SKM-1 (cell line): Measurements from ENCODE around the gene FAM47C.
A peak's percentile ranks its signal among the peaks of the same experiment; 100 is the strongest.
"Not testable (repeated sequence)": the region's sequence is repeated elsewhere in the genome, so short reads cannot be mapped to it uniquely, and the experiment has no call there.

Experiments
- DNase-seq: peaks from one replicate; lab custom pipeline; 2025; ENCODE audit not compliant: unreplicated experiment; lab: John Stamatoyannopoulos, UW

The FAM47C gene

DNA sequence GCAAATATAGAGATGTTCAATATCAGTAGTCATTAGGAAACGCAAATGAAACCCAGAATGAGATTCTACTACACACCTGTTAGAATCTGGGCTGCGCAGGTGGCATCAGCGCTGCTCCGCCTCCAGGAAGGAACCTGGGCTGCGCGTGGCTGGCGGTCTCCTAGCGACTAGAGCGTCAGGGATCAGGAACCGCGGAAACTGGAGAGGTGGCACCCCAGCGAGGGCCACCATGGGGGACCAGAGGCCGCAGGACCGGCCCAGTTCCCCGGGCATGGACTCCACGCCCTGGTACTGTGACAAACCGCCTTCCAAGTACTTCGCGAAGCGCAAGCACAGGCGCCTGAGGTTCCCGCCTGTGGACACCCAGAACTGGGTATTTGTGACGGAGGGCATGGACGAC is at the start of gene FAM47C:
Gene FAM47C (plus strand): TSS at position 185 of the 400 bp plus-strand sequence. CDS start 45 bp downstream, at position 230.
- not testable (repeated sequence) for DNase-seq

DNA sequence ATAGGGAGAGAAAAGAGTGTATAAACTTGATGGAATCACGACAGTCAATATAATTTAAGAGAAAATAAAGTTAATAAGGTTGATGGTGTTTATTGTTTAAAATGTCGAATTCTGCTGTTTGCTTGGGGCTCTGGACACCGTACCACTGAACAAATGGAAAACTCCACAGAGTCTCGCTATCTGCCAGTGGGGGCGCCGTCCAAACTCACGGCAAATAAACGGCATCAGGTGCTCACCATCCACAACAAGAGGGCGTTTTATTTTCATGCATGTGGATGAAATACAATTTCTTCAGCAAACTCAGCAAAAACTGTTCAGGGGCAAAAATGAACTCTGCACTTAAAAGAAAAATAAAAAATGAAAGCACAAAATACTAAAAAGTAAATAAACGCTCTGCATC is 46.6 kb upstream of the FAM47C start:
- DNase-seq = no peak

- DNase-seq = no peak
Measured at GRCh38 chrX:36963069-36963808, 44.9 kb upstream of the FAM47C start.

DNA sequence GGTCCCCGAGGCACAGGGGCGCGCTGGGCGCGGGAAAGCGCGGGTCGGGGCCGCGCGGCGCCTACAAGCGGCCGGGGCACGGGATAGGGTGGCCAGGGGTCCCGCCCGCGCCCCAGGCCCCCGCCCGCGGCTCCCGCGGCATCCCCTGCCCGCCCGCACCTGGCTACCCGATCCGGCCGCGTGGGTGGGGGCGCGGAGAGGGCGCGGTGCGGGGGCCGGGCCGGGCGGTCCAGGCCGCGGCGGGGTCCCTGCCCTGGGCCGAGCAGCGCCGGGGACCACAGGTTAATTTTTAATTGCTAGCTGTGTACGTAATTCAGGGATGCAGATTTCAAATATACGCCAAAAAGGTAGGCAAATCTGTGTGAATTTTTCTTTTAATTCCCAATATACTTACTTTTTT is 44.3 kb upstream of the FAM47C start:
- DNase-seq = no peak

DNA sequence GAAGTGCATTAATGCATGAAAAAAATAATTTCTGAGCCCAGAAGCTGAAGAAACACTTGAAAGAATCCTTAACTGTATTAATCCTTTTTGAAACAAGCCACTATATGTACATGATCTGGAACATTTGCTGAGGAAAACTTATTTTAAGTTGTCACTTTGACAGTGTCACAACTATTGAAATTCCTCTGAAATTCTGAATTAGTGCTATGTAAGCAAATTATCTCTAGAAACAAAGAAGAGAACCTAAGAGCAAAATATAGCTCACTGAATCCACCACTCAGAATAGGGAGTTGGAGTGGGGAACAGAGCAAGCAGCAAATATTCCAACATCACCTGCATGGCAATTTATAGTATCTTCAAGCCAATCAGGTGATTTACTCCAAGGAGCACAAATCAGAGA is 34.6 kb upstream of the FAM47C start:
- no peak for DNase-seq

DNA sequence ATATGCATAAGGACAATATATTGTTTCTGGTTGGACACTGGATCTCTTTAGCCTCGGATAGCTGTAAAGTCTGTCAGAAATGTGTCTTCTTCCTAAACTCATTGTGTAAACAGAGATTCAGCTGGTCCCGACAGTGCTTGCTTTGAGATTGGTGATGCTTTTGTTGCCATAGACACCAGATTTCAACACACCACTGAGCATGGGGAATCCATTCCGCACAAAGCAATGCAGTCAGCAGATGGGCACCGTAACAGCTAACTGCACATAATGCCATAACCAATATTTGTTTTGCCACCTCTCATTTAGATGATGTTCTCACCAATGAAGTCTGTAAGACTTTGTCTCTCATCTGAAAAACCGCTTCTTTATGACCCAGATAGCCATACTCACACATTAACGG is 33.3 kb upstream of the FAM47C start:
- DNase-seq = no peak

DNA sequence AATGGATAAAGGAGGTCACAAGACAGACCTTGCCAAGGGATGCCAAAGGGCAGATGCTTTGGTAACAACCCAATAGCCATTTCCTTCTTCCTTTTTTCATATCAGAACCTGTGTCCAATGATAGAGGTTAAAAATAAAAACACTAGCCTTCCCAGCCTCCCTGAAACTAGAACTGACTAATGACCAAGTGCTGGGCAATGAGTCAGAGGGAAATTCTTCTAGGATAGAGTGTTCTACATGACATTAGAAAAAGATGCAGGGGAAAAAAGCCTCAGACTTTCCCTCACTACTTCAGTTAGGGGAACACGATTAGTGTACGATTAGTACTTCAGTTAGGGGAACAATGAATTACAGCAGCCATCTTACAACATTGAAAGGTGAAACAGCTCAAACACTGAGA is 29.3 kb upstream of the FAM47C start:
- DNase-seq = no peak

- no peak for DNase-seq
Measured at GRCh38 chrX:36983831-36984230, 24.3 kb upstream of the FAM47C start.

GRCh38 chrX:36985416-36986209 is 22.6 kb upstream of the FAM47C start:
- DNase-seq = not testable (repeated sequence)

- DNase-seq = no peak
Measured at GRCh38 chrX:36986231-36986630, 21.9 kb upstream of the FAM47C start.

GRCh38 chrX:36987212-36987611 is 21.0 kb upstream of the FAM47C start:
- DNase-seq = not testable (repeated sequence)

DNA sequence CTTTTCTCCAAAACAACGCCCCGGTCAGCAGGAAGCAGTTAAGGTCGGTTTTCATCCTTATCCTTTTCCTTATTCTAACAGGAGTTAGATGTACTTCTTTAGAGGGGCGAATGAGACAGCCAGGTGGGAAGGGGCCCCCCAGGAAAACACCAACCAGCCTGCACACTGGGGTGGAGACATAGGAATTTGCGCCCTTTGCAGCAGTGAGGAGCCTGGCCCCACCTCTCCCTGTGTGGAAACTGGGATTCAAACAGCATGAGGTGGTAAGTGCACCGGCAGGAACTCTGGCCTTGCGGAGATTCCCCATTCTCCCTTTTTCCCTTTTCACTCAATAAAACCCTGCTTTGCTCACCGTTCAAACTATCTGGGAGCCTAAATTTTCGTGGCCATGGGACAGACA is 8.0 kb upstream of the FAM47C start:
- DNase-seq = no peak

DNA sequence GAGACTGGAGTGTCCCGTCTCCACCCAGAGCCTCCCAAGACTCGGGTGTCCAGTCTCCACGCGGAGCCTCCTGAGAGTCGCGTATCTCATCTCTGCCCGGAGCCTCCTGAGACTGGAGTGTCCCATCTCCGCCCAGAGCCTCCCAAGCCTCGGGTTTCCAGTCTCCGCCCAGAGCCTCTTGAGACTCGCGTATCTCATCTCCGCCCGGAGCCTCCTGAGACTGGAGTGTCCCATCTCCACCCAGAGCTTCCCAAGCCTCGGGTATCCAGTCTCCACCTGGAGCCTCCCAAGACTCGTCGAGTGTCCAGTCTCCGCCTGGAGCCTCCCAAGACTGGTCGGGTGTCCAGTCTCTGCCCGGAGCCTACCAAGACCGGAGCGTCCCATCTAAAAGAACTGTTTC is 2.3 kb downstream of the FAM47C start:
- no peak for DNase-seq

DNA sequence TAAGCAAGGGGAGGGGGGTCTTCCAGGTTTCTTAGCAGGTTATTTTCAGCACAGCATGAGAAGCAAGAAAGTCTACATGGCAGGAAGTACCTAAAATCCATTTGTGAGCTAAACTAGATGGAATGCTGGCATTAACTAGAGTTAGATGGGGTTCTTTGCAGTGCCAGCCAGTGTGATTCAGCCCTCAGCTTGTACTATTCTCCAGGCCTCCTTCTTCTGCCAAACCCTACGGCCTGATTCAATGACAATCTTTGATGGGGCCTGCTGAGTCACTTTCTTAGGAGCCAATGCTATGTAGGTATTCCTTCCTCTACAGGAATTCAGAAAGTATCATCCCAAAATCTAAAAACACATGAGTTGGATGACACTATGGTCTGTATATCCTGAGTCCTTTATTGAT is 26.1 kb downstream of the FAM47C start:
- DNase-seq = not testable (repeated sequence)

- DNase-seq = not testable (repeated sequence)
Measured at GRCh38 chrX:37036674-37037220, 28.6 kb downstream of the FAM47C start.

- DNase-seq = not testable (repeated sequence)
Measured at GRCh38 chrX:37038814-37039213, 30.6 kb downstream of the FAM47C start.

GRCh38 chrX:37042956-37043885 is 35.1 kb downstream of the FAM47C start:
- DNase-seq = not testable (repeated sequence)

GRCh38 chrX:37047776-37048175 is 39.6 kb downstream of the FAM47C start:
- no peak for DNase-seq

- DNase-seq = not testable (repeated sequence)
Measured at GRCh38 chrX:37057572-37057971, 49.4 kb downstream of the FAM47C start.

DNA sequence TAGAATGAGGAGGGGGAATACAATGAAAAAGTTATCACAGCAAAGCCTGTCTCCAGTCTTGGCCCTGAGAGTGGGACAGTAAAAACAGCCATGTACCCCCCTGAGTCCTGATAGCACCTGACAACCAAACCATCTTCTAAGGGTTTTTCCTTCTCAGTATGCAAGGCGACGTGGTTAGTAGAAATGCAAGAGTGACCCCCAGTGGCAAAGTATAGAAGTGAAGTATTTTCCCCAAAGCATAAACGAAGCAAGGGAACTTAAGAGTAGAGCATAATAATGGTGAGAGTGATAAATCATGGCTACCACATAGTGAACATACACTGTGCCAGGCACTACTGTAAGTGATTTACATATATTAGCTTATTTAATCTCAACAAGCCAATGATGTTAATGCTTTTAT is 52.8 kb downstream of the FAM47C start:
- DNase-seq = peak; percentile 19
